Upper lobe of left lung (tissue), 6 donors: ENCODE results near the gene MICAL3. TPM values are rescaled to one million over a fixed set of nuclear protein-coding genes. Genes with fewer than 3 reads are reported as not detected.

Source experiments
- ATAC-seq, 2 donors: fragments of 200-7000 bp; cut with Tn5 transposase; one replicate each; pipeline ENCODE4 v1.9.1; 2022; ENCODE audit warnings: mild to moderate bottlenecking in 2 of 2, moderate library complexity in 2 of 2; ENCODE audit not compliant: low FRiP score in 2 of 2
- DNase-seq, 2 donors: peaks; one replicate each; pipeline ENCODE4 v3.0.0-alpha.2; 2019 to 2020
- H3K27ac ChIP-seq, 4 donors: fragments of 200-600 bp; sonication (generic); one replicate each; pipeline ENCODE4 v1.5.1; 2016 to 2019
- H3K27me3 ChIP-seq, 4 donors: fragments of 200-600 bp; sonication (generic); one replicate each; pipeline ENCODE4 v1.5.1; 2017 to 2019
- H3K36me3 ChIP-seq, 4 donors: fragments of 200-600 bp; sonication (generic); one replicate each; pipeline ENCODE4 v1.5.1; 2016 to 2019
- H3K4me1 ChIP-seq, 4 donors: fragments of 200-600 bp; sonication (generic); one replicate each; pipeline ENCODE4 v1.5.1; 2018 to 2019
- H3K4me3 ChIP-seq, 4 donors: fragments of 200-600 bp; sonication (generic); one replicate each; pipeline ENCODE4 v1.5.1; 2017 to 2019; ENCODE audit warnings: mild to moderate bottlenecking in 2 of 4, moderate library complexity in 1 of 4
- H3K9me3 ChIP-seq, 4 donors: fragments of 200-600 bp; sonication (generic); one replicate each; pipeline ENCODE4 v1.5.1; 2018 to 2019
- CTCF ChIP-seq, 6 experiments: fragments of 450-650 bp in 4 of 6; fragments of 200-600 bp in 2 of 6; sonication (generic) in 2 of 6; IDR thresholded peaks; one replicate each; pipeline ENCODE4 v1.5.1; 2016 to 2019; ENCODE audit warnings: antibody characterized with exemption in 6 of 6
- EP300 ChIP-seq, 4 donors: sonication (generic); formaldehyde crosslinking; IDR thresholded peaks; one replicate each; pipeline ENCODE4 v1.5.1; 2017; ENCODE audit warnings: antibody characterized with exemption in 4 of 4, control low read depth in 2 of 4
- POLR2A ChIP-seq, 4 donors: fragments of 450-650 bp; IDR thresholded peaks; one replicate each; pipeline ENCODE4 v1.5.1; 2016 to 2017; ENCODE audit warnings: antibody characterized with exemption in 4 of 4, mild to moderate bottlenecking in 2 of 4
- POLR2AphosphoS5 ChIP-seq, 2 donors: sonication (generic); formaldehyde crosslinking; IDR thresholded peaks; one replicate each; pipeline ENCODE4 v1.5.1; 2017; ENCODE audit warnings: antibody characterized with exemption in 2 of 2
- WGBS, 2 donors: methylation state at CpG; one replicate each; pipeline ENCODE4 v1.1.5; 2017 to 2018; 5-methylcytosine and 5-hydroxymethylcytosine counted together
- total RNA-seq, 6 donors: library from RNA; depleted of rRNA in 4 of 6; stranded (reverse); fragments of >200 nt in 4 of 6; gene quantifications; one replicate each; pipeline versions ENCODE4 v1.1.0 to v1.2.1, GENCODE V29; 2016 to 2021
- donor health status: DM: no; HTN: no; CAD: no; lungs with moderate emphysema.
- donor health status: DM: no; HTN: yes; CAD: no; lungs with severe emphysema.

MICAL3 gene
- total RNA-seq, 6 donors from 2014 or later, result 6.4 to 39.8 (median 23.4) TPM

- 94 to 98% methylated on average over 8 of the region's 8 CpGs for WGBS, 2 donors
These were observed 121.4 kb downstream of the MICAL3 start for GRCh38 chr22:17902960-17903359.

GRCh38 chr22:17898375-17898774 lies 126.0 kb downstream of the MICAL3 start:
- peaks cover 0 to 63% (median 3%) of the 10 kb centered on the region in 4 donors for H3K36me3 ChIP-seq
- H3K27me3 ChIP-seq, result no peaks in the 10 kb centered on the region
- H3K27ac ChIP-seq, result no peak overlapping the region
- H3K4me1 ChIP-seq, result peaks cover 0 to 16% (median 1%) of the 10 kb centered on the region in 4 donors
- no peaks in the 10 kb centered on the region for H3K9me3 ChIP-seq
- TF ChIP-seq CTCF (IDR thresholded peaks at IDR 0.05) (no peak), EP300 (IDR thresholded peaks at IDR 0.05) (no peak), POLR2A (IDR thresholded peaks at IDR 0.05) (no peak), POLR2AphosphoS5 (IDR thresholded peaks at IDR 0.05) (no peak)
- WGBS, 2 donors, result 73 to 95% methylated on average over 8 of the region's 8 CpGs
- ATAC-seq, result no peak
- DNase-seq, result no peak
- H3K4me3 ChIP-seq, result no peak overlapping the region

More at GRCh38 chr22:17902960-17903359, 121.4 kb downstream of the MICAL3 start:
- H3K36me3 ChIP-seq, result peaks cover 0 to 47% (median 2%) of the 10 kb centered on the region in 4 donors
- H3K9me3 ChIP-seq, result no peaks in the 10 kb centered on the region
- H3K4me3 ChIP-seq, result no peak overlapping the region
- no peak for TF ChIP-seq EP300 (IDR thresholded peaks at IDR 0.05)
- TF ChIP-seq CTCF (IDR thresholded peaks at IDR 0.05), result no peak
- no peak for TF ChIP-seq POLR2AphosphoS5 (IDR thresholded peaks at IDR 0.05)
- TF ChIP-seq POLR2A (IDR thresholded peaks at IDR 0.05), result no peak
- DNase-seq (no peak), ATAC-seq (no peak)
- H3K4me1 ChIP-seq, result peaks cover 0 to 8% (median 2%) of the 10 kb centered on the region in 4 donors
- H3K27me3 ChIP-seq, result no peaks in the 10 kb centered on the region
- H3K27ac ChIP-seq, result no peak overlapping the region

- 77 to 91% methylated on average over 4 of the region's 4 CpGs for WGBS, 2 donors
- Histone ChIP-seq H3K4me3 (no peak overlapping the region), H3K4me1 (peaks cover 0 to 16% (median 0%) of the 10 kb centered on the region in 4 donors), H3K9me3 (no peaks in the 10 kb centered on the region), H3K27ac (no peak overlapping the region), H3K27me3 (no peaks in the 10 kb centered on the region), H3K36me3 (peaks cover 0 to 68% (median 3%) of the 10 kb centered on the region in 4 donors)
- TF ChIP-seq EP300 (IDR thresholded peaks at IDR 0.05) (peak in 1 of 4 donors; percentile 28), POLR2A (IDR thresholded peaks at IDR 0.05) (no peak)
- peak in 1 of 2 donors; percentile 86 for ATAC-seq
- no peak for DNase-seq
These were observed 126.5 kb downstream of the MICAL3 start for GRCh38 chr22:17897858-17898257.

GRCh38 chr22:17897426-17897825 lies 126.9 kb downstream of the MICAL3 start:
- Histone ChIP-seq H3K4me3 (no peak overlapping the region), H3K27ac (no peak overlapping the region), H3K4me1 (peaks cover 0 to 16% (median 0%) of the 10 kb centered on the region in 4 donors), H3K27me3 (no peaks in the 10 kb centered on the region), H3K9me3 (no peaks in the 10 kb centered on the region), H3K36me3 (peaks cover 0 to 72% (median 3%) of the 10 kb centered on the region in 4 donors)
- no peak for TF ChIP-seq POLR2AphosphoS5 (IDR thresholded peaks at IDR 0.05)
- no peak for TF ChIP-seq CTCF (IDR thresholded peaks at IDR 0.05)
- TF ChIP-seq EP300 (IDR thresholded peaks at IDR 0.05), result no peak
- TF ChIP-seq POLR2A (IDR thresholded peaks at IDR 0.05), result no peak
- ATAC-seq, result no peak
- 52 to 62% methylated on average over 2 of the region's 2 CpGs for WGBS, 2 donors
- no peak for DNase-seq

- DNase-seq, result no peak
- TF ChIP-seq EP300 (IDR thresholded peaks at IDR 0.05) (no peak), POLR2AphosphoS5 (IDR thresholded peaks at IDR 0.05) (no peak), CTCF (IDR thresholded peaks at IDR 0.05) (peak in 5 of 6 experiments; percentile 10 to 32 (median 17))
- H3K9me3 ChIP-seq, result no peaks in the 10 kb centered on the region
- H3K4me1 ChIP-seq, result peaks cover 0 to 16% (median 0%) of the 10 kb centered on the region in 4 donors
- H3K36me3 ChIP-seq, result peaks cover 0 to 68% (median 3%) of the 10 kb centered on the region in 4 donors
- ATAC-seq, result peak in 1 of 2 donors; percentile 49
- no peaks in the 10 kb centered on the region for H3K27me3 ChIP-seq
- no peak overlapping the region for H3K27ac ChIP-seq
- H3K4me3 ChIP-seq, result no peak overlapping the region
- WGBS, 2 donors, result 83 to 88% methylated on average over 4 to 14 of the region's 14 CpGs
These were observed 127.8 kb downstream of the MICAL3 start for GRCh38 chr22:17896586-17896985.
